ENCODE data around the gene CDKL5.

DNA sequence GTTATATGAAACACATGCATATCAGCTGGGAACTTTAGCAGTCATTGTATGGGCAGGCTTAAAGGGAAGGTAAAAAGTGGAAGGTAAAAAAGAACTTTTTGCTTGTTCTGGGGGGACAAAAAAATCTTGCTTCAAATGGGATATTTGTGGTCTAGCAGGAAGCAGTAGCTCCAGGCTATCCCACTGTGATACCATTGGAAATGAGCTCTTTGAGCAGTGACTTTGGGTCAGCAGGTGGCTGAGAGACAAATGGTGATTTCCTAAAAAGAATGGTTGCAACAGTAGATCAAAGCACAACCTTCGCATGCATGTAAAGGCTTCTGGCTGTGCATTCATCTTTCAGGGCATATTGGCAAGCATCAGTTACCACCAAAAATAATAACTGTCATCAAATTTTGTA, 140.3 kb downstream of the CDKL5 start:
- TF ChIP-seq, protein P1, sequence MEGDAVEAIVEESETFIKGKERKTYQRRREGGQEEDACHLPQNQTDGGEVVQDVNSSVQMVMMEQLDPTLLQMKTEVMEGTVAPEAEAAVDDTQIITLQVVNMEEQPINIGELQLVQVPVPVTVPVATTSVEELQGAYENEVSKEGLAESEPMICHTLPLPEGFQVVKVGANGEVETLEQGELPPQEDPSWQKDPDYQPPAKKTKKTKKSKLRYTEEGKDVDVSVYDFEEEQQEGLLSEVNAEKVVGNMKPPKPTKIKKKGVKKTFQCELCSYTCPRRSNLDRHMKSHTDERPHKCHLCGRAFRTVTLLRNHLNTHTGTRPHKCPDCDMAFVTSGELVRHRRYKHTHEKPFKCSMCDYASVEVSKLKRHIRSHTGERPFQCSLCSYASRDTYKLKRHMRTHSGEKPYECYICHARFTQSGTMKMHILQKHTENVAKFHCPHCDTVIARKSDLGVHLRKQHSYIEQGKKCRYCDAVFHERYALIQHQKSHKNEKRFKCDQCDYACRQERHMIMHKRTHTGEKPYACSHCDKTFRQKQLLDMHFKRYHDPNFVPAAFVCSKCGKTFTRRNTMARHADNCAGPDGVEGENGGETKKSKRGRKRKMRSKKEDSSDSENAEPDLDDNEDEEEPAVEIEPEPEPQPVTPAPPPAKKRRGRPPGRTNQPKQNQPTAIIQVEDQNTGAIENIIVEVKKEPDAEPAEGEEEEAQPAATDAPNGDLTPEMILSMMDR (IDR thresholded peaks at IDR 0.05) = no peak
- TF ChIP-seq RAD21 (conservative IDR thresholded peaks at IDR 0.05 in 1 of 2, IDR thresholded peaks at IDR 0.05 in 1 of 2) = no peak
- no peak for TF ChIP-seq PHF8 (IDR thresholded peaks at IDR 0.05; ENCODE audit: borderline replicate concordance, low read depth)
- TF ChIP-seq, protein P2, sequence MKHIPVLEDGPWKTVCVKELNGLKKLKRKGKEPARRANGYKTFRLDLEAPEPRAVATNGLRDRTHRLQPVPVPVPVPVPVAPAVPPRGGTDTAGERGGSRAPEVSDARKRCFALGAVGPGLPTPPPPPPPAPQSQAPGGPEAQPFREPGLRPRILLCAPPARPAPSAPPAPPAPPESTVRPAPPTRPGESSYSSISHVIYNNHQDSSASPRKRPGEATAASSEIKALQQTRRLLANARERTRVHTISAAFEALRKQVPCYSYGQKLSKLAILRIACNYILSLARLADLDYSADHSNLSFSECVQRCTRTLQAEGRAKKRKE (CRISPR knock-in tag; IDR thresholded peaks at IDR 0.05; ENCODE audit: low read depth) = no peak
- no peak for TF ChIP-seq SREBF2 (IDR thresholded peaks at IDR 0.05)
- TF ChIP-seq ZFP36 (IDR thresholded peaks at IDR 0.05; ENCODE audit: borderline replicate concordance, partially characterized antibody) = no peak
- no peak for TF ChIP-seq POLR2A (IDR thresholded peaks at IDR 0.05; ENCODE audit: low read length)
- TF ChIP-seq, protein P3, sequence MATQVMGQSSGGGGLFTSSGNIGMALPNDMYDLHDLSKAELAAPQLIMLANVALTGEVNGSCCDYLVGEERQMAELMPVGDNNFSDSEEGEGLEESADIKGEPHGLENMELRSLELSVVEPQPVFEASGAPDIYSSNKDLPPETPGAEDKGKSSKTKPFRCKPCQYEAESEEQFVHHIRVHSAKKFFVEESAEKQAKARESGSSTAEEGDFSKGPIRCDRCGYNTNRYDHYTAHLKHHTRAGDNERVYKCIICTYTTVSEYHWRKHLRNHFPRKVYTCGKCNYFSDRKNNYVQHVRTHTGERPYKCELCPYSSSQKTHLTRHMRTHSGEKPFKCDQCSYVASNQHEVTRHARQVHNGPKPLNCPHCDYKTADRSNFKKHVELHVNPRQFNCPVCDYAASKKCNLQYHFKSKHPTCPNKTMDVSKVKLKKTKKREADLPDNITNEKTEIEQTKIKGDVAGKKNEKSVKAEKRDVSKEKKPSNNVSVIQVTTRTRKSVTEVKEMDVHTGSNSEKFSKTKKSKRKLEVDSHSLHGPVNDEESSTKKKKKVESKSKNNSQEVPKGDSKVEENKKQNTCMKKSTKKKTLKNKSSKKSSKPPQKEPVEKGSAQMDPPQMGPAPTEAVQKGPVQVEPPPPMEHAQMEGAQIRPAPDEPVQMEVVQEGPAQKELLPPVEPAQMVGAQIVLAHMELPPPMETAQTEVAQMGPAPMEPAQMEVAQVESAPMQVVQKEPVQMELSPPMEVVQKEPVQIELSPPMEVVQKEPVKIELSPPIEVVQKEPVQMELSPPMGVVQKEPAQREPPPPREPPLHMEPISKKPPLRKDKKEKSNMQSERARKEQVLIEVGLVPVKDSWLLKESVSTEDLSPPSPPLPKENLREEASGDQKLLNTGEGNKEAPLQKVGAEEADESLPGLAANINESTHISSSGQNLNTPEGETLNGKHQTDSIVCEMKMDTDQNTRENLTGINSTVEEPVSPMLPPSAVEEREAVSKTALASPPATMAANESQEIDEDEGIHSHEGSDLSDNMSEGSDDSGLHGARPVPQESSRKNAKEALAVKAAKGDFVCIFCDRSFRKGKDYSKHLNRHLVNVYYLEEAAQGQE (IDR thresholded peaks at IDR 0.05) = no peak
- TF ChIP-seq, protein P4, sequence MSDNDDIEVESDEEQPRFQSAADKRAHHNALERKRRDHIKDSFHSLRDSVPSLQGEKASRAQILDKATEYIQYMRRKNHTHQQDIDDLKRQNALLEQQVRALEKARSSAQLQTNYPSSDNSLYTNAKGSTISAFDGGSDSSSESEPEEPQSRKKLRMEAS (IDR thresholded peaks at IDR 0.05) = no peak
- TF ChIP-seq POLR2AphosphoS2 (conservative IDR thresholded peaks at IDR 0.05; ENCODE audit: low read length) = no peak
- TF ChIP-seq MAFK (IDR thresholded peaks at IDR 0.05; ENCODE audit: partially characterized antibody) = no peak
- no peak for TF ChIP-seq SMC3 (IDR thresholded peaks at IDR 0.05)
- TF ChIP-seq, protein P5, sequence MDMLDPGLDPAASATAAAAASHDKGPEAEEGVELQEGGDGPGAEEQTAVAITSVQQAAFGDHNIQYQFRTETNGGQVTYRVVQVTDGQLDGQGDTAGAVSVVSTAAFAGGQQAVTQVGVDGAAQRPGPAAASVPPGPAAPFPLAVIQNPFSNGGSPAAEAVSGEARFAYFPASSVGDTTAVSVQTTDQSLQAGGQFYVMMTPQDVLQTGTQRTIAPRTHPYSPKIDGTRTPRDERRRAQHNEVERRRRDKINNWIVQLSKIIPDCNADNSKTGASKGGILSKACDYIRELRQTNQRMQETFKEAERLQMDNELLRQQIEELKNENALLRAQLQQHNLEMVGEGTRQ (IDR thresholded peaks at IDR 0.05) = no peak

Data from A549 (cell line).